Measurements from ENCODE around the gene CLRN1.

The CLRN1 gene

DNA sequence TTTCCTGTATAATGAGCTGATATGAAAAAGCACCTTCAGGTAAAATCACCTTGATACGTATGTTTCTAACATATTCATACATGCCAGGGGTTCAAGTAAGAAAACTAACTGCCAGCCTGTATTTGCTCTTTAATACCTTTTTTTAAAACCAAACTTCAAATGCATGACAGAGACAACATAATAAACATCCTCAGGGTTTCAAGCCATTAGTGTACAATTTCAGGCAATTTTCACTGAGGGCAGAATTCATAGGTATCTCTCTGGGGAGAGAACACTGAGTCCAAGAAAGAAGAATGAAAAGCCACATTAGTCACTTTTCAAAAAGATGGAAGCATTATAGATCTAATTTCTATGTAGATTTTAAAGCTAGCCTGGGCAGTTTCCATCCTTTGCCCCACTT is 94.2 kb downstream of the CLRN1 start:
- in situ Hi-C loops (cut with HindIII; ENCODE audit: low sequenced_read_pairs), result no loop called here

DNA sequence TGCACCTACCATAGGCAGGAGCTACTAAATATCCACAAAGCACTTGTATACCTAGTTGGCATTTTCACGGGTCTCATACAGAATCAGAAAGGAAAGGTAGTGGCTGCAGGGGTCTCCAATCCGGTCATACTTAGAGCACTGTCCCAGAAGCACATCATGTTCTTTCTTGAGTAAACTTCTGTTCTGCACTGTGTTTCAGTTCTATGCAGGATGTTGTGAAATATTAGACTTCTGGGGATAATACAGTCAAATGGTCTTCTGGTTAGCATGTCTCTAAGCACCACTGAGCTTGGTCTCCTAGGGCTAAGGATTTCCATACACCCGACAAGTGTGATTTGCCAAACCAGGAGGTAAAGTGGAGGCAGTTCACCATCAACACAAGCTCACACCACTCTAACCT is 95.2 kb downstream of the CLRN1 start:
- in situ Hi-C loops (cut with HindIII; ENCODE audit: low sequenced_read_pairs), result no loop called here

DNA sequence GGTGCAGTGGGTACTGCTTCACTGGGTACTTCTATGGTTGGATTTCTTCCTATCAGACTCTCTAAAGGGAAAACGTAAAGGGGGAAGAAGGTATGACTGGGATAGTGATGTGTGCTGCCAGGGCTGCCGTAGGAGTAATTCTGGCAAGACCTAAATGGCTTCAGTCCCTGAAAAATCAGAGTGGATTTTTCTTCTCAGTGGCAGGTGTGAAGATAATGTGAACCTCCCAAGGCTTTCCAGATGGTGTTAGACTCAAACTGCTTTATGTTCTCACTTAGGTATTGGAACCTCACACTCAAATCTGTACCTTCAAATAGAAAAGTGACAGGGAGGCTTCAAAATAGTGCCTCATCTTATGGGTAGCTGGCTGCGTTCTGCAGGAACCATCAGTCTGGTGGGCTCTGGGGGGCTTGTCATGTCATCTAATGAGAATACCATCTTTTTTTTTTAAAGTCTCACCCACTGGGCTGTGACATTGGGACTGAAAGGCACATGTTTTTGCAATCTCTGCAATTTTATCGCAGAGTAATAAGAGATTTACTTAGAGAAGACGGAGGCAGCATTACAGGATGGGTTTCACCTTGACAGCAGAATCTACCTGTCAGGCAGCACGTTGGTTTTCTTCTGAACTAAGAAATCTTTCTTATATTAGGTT is 95.8 kb downstream of the CLRN1 start:
- in situ Hi-C loops (cut with HindIII; ENCODE audit: low sequenced_read_pairs), result no loop called here

All from endothelial cell of hepatic sinusoid (primary cell).